ENCODE data around the gene NFATC1.

Gene NFATC1

DNA sequence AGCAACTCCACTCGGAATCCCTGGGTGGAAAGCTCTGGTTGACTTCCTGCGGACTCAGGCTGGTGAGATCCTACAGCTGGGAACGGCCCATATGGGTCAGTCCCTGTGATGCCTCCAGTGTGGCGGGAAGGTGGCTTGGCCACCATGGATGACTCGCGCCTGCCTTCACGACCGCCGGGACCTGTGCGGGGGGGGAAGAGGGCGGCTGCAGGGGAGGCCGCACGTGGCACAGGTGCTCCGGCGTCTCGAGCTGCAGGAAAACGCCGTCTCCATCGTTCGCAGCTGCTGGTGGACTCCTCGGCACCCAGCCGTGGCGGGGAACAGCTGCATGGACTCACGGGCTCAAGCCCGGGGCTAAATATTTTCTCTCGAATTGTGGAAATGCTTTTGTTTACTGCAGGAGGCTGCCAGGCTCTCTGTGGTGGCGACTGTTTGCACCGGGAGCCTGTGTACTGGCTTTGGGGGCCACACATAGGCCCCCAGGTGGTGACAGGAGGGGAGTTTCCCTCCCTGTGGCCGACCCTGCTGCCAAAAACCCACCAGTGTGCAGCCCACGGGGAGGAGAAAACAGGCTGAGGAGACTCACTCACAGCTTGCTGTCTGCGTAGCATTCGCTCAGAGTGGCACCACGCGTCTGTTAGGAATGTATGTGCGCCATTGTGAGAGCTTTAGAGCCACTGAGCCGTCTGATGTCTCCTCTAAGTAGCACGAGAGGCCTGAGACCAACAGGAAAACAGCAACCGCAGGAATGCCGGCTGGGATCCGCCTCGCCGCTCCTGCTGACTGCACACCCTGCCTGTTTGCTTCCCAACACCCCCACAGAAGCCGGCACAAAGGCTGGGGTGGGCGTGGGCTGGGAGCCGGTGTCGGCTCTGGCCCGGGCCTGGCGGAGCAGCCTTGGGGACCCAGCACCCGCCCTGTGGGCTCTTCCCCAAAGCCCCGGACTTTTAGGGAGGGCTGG is 89.2 kb downstream of the NFATC1 start:
- DNase-seq (ENCODE audit: low read depth) = peak; percentile 96
- TF ChIP-seq, protein P1, sequence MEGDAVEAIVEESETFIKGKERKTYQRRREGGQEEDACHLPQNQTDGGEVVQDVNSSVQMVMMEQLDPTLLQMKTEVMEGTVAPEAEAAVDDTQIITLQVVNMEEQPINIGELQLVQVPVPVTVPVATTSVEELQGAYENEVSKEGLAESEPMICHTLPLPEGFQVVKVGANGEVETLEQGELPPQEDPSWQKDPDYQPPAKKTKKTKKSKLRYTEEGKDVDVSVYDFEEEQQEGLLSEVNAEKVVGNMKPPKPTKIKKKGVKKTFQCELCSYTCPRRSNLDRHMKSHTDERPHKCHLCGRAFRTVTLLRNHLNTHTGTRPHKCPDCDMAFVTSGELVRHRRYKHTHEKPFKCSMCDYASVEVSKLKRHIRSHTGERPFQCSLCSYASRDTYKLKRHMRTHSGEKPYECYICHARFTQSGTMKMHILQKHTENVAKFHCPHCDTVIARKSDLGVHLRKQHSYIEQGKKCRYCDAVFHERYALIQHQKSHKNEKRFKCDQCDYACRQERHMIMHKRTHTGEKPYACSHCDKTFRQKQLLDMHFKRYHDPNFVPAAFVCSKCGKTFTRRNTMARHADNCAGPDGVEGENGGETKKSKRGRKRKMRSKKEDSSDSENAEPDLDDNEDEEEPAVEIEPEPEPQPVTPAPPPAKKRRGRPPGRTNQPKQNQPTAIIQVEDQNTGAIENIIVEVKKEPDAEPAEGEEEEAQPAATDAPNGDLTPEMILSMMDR (conservative IDR thresholded peaks at IDR 0.05; ENCODE audit: low read depth, low read length) = no peak
- H3K4me3 ChIP-seq (ENCODE audit: low read length) = no peak overlapping the region

DNA sequence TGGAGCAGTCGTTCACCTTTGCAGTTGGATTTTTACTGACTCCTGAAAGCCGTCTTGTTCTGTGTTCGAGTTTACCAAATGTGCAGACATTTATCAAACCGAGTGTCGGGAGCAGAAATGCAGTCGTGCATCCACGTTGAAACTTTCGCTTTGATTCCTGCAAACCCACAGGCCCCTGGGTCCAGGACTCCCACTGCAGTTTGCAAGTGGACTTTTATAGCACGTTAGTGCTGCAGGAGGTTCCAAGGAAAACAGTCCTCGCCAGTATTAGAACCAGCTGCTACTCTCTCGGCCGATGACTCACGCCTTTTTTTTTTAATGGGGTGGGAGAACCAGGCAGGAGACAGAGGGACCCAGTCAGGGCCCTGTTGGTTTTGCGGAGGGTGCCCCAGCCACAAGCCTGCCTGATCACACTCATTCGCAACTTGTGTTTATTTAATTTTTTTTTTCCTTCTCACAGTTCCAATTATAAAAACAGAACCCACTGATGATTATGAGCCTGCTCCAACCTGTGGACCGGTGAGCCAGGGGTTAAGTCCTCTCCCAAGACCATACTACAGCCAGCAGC is 90.1 kb downstream of the NFATC1 start:
- peak; percentile 48 for DNase-seq (ENCODE audit: low read depth)
- TF ChIP-seq, protein P1 (conservative IDR thresholded peaks at IDR 0.05; ENCODE audit: low read depth, low read length) = no peak
- H3K4me3 ChIP-seq (ENCODE audit: low read length) = no peak overlapping the region

DNA sequence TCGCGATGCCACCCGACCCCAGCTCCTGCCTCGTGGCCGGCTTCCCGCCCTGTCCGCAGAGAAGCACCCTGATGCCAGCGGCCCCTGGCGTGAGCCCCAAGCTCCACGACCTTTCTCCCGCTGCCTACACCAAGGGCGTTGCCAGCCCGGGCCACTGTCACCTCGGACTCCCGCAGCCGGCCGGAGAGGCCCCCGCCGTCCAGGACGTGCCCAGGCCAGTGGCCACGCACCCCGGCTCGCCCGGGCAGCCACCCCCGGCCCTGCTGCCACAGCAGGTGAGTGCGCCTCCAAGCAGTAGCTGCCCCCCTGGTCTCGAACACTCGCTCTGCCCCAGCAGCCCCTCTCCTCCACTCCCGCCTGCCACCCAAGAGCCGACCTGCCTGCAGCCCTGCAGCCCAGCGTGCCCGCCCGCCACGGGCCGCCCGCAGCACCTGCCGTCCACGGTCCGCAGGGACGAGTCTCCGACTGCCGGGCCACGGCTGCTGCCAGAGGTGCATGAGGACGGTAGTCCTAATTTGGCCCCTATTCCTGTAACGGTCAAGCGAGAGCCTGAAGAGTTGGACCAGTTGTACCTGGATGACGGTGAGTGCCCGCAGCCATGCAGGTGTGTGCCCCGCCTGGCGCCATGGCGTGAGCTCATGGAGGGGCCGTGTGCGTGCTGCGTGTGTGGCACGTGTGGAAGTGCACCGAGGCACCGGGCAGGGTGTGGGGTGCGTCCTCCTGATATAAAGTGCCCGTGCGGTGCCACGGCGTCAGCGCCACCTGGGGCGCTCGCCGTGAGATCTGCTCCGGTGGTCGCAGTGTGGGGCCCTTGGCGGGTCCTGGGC is 90.8 kb downstream of the NFATC1 start:
- TF ChIP-seq, protein P1 (conservative IDR thresholded peaks at IDR 0.05; ENCODE audit: low read depth, low read length) = no peak
- H3K4me3 ChIP-seq (ENCODE audit: low read length) = no peak overlapping the region
- DNase-seq (ENCODE audit: low read depth) = no peak

DNA sequence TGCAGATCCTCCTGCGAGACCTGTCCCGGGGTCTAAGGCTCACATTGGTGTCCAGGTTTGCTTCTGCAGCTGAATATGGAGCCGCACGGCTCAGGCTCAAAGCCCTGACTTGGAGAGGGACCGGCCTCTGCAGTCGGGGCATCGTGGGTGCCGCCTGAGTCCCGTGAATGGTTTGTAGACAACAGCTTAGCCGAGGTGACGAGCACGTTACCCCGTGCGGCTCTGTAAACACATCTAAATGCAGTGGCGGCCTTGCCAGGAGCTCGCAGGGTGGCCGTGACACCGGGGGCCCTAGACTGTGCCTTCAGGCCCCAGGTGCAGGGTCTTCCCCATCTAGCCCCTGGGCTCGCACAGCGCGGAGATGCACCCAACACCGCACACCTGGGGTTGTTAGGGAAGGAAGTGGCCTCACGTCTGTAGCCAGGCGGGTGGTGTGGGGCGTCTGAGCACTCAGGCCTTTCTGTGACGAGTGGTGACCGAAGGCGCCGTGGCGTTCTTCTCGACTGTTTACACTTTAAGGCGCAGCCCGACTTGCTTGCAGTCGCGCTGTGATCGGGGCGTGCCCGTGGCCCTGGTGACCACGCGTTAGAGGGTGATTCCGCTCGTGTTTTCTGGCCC is 91.6 kb downstream of the NFATC1 start:
- no peak overlapping the region for H3K4me3 ChIP-seq (ENCODE audit: low read length)
- TF ChIP-seq, protein P1 (conservative IDR thresholded peaks at IDR 0.05; ENCODE audit: low read depth, low read length) = no peak
- no peak for DNase-seq (ENCODE audit: low read depth)

DNA sequence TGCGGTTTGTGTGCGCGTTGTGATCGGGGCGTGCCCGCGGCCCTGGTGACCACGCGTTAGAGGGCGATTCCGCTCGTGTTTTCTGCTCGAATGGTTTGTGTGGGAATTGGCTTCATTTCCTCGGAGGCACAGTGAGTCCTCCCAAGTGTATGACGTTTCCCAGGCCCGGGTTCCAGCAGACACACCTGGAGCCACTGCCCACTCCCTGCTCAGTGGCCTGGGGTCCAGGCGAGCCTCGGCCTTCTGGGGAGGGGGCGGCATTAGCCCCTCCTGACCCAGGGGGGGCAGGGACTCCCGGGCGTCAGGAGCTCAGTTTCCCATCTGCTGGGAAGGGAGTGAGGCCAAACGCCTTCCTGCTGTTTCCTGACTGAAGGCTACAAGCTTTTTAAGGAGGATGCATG is 92.1 kb downstream of the NFATC1 start:
- TF ChIP-seq, protein P1 (conservative IDR thresholded peaks at IDR 0.05; ENCODE audit: low read depth, low read length) = no peak
- DNase-seq (ENCODE audit: low read depth) = no peak
- H3K4me3 ChIP-seq (ENCODE audit: low read length) = no peak overlapping the region

DNA sequence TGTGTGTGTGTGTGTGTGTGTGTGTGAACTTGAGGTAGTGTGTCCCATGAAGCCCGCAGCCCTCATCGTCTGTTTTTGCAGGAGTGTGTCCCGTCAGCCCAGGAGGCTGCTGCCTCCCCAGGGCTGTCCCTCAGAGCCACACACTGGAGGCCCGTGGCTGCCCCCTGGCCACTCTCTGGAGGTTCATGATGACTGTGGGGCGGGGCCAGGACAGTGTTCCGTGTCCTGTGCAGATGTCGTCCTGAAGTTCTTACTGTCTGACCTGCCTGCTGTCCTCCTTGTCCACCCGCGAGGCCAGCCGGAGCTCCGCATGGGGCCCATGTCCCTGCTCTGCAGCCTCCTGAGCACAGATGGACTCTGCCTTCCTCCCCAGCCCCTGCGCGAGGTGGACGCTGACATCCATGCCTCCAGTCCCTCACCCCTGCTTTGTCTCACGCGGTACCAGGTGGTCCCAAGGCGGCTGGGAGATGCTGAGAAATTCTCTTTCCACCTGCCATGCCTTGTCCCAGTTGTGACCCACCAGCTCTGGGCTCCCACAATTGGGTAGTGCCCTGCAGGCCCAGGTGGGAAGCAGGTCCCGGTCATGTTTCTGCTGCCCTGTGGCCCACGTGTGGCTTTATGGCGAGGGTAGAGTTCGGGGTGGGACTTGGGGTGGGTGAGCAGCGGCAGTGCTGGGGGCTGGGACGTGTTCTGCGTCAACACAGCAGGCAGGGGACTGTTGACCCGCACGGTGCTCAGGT is 92.8 kb downstream of the NFATC1 start:
- no peak for DNase-seq (ENCODE audit: low read depth)
- no peak overlapping the region for H3K4me3 ChIP-seq (ENCODE audit: low read length)
- TF ChIP-seq, protein P1 (conservative IDR thresholded peaks at IDR 0.05; ENCODE audit: low read depth, low read length) = no peak
